Fibroblast of pulmonary artery (primary cell): ENCODE results near the gene METTL1.

ENCODE experiments used
- DNase-seq: peaks from one replicate; pipeline ENCODE4 v3.0.0-alpha.2; 2010; ENCODE audit warnings: low read depth
- H3K4me3 ChIP-seq: replicated peaks from 2 replicates; pipeline ENCODE4 v1.5.1; 2011; ENCODE audit warnings: low read depth, mild to moderate bottlenecking, control low read depth, low read length, moderate library complexity
- CTCF ChIP-seq: IDR thresholded peaks from 2 replicates; pipeline ENCODE4 v1.5.1; 2011; ENCODE audit warnings: mild to moderate bottlenecking, control low read depth, low read length, inconsistent platforms; ENCODE audit errors: missing control alignments

METTL1 gene

GRCh38 chr12:57795354-57795753, 23.4 kb upstream of the METTL1 start:
- TF ChIP-seq CTCF: no peak
- H3K4me3 ChIP-seq: no peak overlapping the region

GRCh38 chr12:57793920-57794319, 22.0 kb upstream of the METTL1 start:
- DNase-seq: peak; percentile 81
- no peak for TF ChIP-seq CTCF

More at GRCh38 chr12:57795354-57795753, 23.4 kb upstream of the METTL1 start:
- no peak for DNase-seq

GRCh38 chr12:57783861-57784260, 12.0 kb upstream of the METTL1 start:
- TF ChIP-seq CTCF: no peak
- no peak for DNase-seq
- no peak overlapping the region for H3K4me3 ChIP-seq

More at GRCh38 chr12:57793920-57794319, 22.0 kb upstream of the METTL1 start:
- H3K4me3 ChIP-seq: no peak overlapping the region

GRCh38 chr12:57783466-57783801, 11.5 kb upstream of the METTL1 start:
- TF ChIP-seq CTCF: no peak
- peak overlapping the region; percentile 99 for H3K4me3 ChIP-seq
- DNase-seq: no peak

- TF ChIP-seq CTCF: peak; percentile 85
- peak within 1 kb of the TSS; percentile 99 for H3K4me3 ChIP-seq
- peak; percentile 96 for DNase-seq
Observed at GRCh38 chr12:57782608-57783465, 10.9 kb upstream of the METTL1 start, which contains the start of gene TSFM. Gene TSFM (plus strand): TSS chr12:57782787. CDS start chr12:57782802, 15 bp downstream.

- no peak for TF ChIP-seq CTCF
- peak overlapping the region; percentile 99 for H3K4me3 ChIP-seq
- no peak for DNase-seq
Observed at GRCh38 chr12:57782243-57782607, 10.3 kb upstream of the METTL1 start.

- DNase-seq: no peak
- TF ChIP-seq CTCF: no peak
- no peak overlapping the region for H3K4me3 ChIP-seq
Observed at GRCh38 chr12:57781801-57782200, 9.9 kb upstream of the METTL1 start.
